Effector CD4-positive, alpha-beta T cell (primary cell): Measurements from ENCODE around the gene ZNF324.
A peak's percentile ranks its signal among the peaks of the same experiment; 100 is the strongest.
"Not testable (repeated sequence)": the region's sequence is repeated elsewhere in the genome, so short reads cannot be mapped to it uniquely, and the experiment has no call there.

ENCODE experiments used
- DNase-seq: peaks from one replicate; pipeline ENCODE4 v3.0.0-alpha.2; 2020
- total RNA-seq: gene quantifications from one replicate; lab custom pipeline; 2026; lab: John Stamatoyannopoulos, UW

Gene ZNF324
- total RNA-seq: 29.8 reads per million, percentile 56 among the genes with 10 or more reads in this experiment

GRCh38 chr19:58466760-58467589 is at the start of gene ZNF324:
Gene ZNF324, plus strand, starts transcription at chr19:58467080. Its CDS starts 2,106 bp downstream, at chr19:58469186.
- DNase-seq: peak; percentile 98

GRCh38 chr19:58428617-58429016 is 38.3 kb upstream of the ZNF324 start:
- DNase-seq: no peak

- DNase-seq: no peak
These were observed 37.1 kb upstream of the ZNF324 start for GRCh38 chr19:58429745-58430144.

GRCh38 chr19:58434217-58434616 is 32.7 kb upstream of the ZNF324 start:
- no peak for DNase-seq

GRCh38 chr19:58439576-58440554 is 27.0 kb upstream of the ZNF324 start, which contains the start of gene ZNF132:
Gene ZNF132, minus strand, starts transcription at chr19:58440153. Its CDS starts 332 bp downstream, at chr19:58439821.
- peak; percentile 92 for DNase-seq

GRCh38 chr19:58440556-58440955 is 26.3 kb upstream of the ZNF324 start:
- no peak for DNase-seq

- not testable (repeated sequence) for DNase-seq
These were observed 23.9 kb upstream of the ZNF324 start for GRCh38 chr19:58442986-58443385.

- not testable (repeated sequence) for DNase-seq
These were observed 18.0 kb upstream of the ZNF324 start for GRCh38 chr19:58448860-58449259.

- not testable (repeated sequence) for DNase-seq
These were observed 16.9 kb upstream of the ZNF324 start for GRCh38 chr19:58449980-58450379.

GRCh38 chr19:58450856-58451357 is 16.0 kb upstream of the ZNF324 start:
- no peak for DNase-seq

- DNase-seq: peak; percentile 96
These were observed 15.3 kb upstream of the ZNF324 start, which contains the start of gene ZNF324B for GRCh38 chr19:58451358-58452101. Gene ZNF324B, plus strand, starts transcription at chr19:58451622. Its CDS starts 2,080 bp downstream, at chr19:58453702.

- no peak for DNase-seq
These were observed 13.1 kb upstream of the ZNF324 start for GRCh38 chr19:58453743-58454142.

GRCh38 chr19:58455306-58455705 is 11.6 kb upstream of the ZNF324 start:
- no peak for DNase-seq

GRCh38 chr19:58456111-58456510 is 10.8 kb upstream of the ZNF324 start:
- DNase-seq: no peak

GRCh38 chr19:58460039-58460438 is 6.8 kb upstream of the ZNF324 start:
- DNase-seq: no peak

GRCh38 chr19:58466089-58466759 is 656 bp upstream of the ZNF324 start:
- no peak for DNase-seq

- no peak for DNase-seq
These were observed 1.4 kb downstream of the ZNF324 start for GRCh38 chr19:58468216-58468839.

- DNase-seq: no peak
These were observed 2.5 kb downstream of the ZNF324 start for GRCh38 chr19:58469241-58470013.

- DNase-seq: not testable (repeated sequence)
These were observed 4.1 kb downstream of the ZNF324 start for GRCh38 chr19:58470837-58471543.
